HFF-Myc (cell line): ENCODE results near the gene SH3RF3.

ENCODE experiments used
- DNase-seq: peaks from one replicate; pipeline ENCODE4 v3.0.0-alpha.2; 2011; ENCODE audit warnings: low read depth; ENCODE audit errors: extremely low read depth
- H3K4me3 ChIP-seq: replicated peaks from 2 replicates; pipeline ENCODE4 v1.5.1; 2011; ENCODE audit warnings: low read depth, mild to moderate bottlenecking, control low read depth, low read length
- TF ChIP-seq, protein P1 (sequence below): IDR thresholded peaks from 2 replicates; pipeline ENCODE4 v1.5.1; 2012; ENCODE audit warnings: mild to moderate bottlenecking, low read depth, low read length, control low read depth; ENCODE audit errors: missing control alignments

SH3RF3 gene

DNA sequence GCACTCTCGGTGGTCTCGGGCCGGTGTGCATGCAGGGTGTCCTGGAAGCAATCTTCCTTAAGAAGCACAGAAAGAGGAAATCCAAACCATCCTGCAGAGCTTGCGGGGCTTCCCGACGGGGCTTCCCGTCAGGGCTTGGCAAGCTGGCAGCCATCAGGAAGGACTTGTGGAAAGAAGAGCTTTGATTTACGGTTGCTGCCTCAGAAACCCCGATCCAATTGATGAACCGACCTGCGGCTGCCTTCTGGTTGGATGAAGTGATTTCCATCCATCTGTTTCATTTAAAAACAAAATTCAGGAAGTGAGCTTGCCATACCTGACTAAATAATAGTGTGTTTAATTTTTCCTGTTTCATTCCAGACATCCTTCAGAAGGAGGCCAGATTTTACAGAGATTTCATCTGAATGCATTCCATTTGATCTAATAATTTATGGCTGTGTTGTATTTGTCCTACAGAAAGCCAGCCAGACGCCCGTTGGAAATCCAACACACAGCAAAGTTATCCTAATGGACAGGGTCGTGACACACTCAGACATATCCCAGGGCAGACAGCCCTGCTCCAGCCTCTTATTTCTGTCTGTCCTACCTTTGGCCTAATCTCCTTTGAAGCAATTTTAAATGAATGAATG lies 343.4 kb downstream of the SH3RF3 start:
- no peak overlapping the region for H3K4me3 ChIP-seq
- no peak for DNase-seq
- TF ChIP-seq, protein P1, sequence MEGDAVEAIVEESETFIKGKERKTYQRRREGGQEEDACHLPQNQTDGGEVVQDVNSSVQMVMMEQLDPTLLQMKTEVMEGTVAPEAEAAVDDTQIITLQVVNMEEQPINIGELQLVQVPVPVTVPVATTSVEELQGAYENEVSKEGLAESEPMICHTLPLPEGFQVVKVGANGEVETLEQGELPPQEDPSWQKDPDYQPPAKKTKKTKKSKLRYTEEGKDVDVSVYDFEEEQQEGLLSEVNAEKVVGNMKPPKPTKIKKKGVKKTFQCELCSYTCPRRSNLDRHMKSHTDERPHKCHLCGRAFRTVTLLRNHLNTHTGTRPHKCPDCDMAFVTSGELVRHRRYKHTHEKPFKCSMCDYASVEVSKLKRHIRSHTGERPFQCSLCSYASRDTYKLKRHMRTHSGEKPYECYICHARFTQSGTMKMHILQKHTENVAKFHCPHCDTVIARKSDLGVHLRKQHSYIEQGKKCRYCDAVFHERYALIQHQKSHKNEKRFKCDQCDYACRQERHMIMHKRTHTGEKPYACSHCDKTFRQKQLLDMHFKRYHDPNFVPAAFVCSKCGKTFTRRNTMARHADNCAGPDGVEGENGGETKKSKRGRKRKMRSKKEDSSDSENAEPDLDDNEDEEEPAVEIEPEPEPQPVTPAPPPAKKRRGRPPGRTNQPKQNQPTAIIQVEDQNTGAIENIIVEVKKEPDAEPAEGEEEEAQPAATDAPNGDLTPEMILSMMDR = no peak

DNA sequence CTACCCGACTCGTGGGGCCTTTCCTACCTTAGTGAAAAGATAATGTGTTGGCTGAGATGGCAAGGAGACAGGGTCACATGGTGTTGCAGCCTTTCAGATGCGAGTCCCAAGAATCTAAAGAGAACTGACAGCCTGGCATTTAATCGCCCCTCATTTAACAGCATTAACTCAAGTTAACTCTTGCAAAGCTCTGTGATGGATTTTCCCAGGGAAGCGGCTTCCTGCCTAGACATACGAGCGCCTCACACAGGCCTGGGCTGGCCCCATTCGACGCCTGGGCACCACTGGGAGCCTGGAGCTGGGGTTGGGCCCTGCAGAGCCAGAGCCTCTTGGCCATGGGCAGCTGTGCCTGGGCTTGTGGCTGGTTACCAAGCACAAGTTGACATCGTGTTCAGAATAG lies 344.0 kb downstream of the SH3RF3 start:
- TF ChIP-seq, protein P1 = no peak
- H3K4me3 ChIP-seq = no peak overlapping the region
- no peak for DNase-seq

DNA sequence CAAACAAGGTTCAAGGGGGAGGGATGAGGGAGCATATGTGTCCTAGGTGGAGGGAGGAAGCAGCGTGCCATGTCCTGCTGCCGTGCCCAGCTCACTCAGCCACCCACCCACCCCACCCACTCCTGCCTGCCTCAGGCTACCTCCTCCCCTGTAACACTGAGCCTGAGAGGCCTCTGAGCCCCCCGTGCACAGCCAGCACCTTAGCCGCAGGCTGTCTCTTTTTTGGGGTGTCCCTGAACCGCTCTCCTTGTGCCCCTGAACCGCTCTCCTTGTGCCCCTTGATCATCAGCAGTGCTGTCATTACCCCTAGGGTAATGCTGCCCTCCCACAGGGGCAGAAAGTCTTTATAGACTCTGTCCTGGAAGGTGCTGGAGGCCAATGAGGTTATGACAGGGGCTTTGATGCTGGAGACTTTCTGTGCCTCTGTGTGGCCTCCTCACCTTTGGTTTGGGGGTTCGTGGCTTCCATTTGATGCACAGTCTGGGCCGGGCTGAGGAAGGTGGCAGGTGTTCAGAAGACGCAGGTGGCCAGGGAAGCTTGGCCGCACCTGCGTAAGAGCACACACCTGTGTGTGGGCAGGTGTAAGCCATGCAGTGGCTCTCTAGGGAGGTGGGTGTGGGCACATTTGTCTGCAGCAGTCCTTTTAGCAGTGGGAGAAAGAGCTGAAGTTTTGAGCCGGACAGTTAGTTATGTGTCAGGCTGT lies 344.8 kb downstream of the SH3RF3 start:
- TF ChIP-seq, protein P1 = no peak
- DNase-seq = no peak
- no peak overlapping the region for H3K4me3 ChIP-seq

DNA sequence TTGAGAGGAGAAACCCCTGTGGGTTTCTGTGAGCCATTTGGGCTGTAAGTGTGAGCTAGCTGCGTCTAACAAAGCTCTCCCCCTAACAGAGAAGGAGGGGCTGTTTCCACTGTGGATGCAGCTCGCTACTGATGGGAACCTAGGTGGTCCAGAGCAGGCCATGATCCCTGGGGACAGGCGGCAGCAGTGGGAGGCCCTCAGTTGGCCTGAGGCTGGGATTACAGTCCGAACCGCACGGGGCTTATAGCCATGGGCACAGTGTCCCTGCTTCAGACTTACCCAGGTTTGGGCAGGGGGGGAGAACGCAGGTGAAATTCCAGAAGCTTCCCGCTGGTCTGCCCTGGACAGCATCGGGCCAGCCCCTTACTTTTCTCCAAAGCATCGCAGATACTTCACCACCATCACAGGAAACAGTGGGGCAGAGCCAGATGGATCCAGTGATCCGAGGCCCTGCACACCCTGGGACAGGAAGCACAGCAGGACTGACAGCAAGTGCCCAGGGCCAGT lies 345.4 kb downstream of the SH3RF3 start:
- no peak overlapping the region for H3K4me3 ChIP-seq
- TF ChIP-seq, protein P1 = no peak
- no peak for DNase-seq

- no peak for DNase-seq
- TF ChIP-seq, protein P1 = no peak
- no peak overlapping the region for H3K4me3 ChIP-seq
Measured at GRCh38 chr2:109475531-109476210, 346.7 kb downstream of the SH3RF3 start.

DNA sequence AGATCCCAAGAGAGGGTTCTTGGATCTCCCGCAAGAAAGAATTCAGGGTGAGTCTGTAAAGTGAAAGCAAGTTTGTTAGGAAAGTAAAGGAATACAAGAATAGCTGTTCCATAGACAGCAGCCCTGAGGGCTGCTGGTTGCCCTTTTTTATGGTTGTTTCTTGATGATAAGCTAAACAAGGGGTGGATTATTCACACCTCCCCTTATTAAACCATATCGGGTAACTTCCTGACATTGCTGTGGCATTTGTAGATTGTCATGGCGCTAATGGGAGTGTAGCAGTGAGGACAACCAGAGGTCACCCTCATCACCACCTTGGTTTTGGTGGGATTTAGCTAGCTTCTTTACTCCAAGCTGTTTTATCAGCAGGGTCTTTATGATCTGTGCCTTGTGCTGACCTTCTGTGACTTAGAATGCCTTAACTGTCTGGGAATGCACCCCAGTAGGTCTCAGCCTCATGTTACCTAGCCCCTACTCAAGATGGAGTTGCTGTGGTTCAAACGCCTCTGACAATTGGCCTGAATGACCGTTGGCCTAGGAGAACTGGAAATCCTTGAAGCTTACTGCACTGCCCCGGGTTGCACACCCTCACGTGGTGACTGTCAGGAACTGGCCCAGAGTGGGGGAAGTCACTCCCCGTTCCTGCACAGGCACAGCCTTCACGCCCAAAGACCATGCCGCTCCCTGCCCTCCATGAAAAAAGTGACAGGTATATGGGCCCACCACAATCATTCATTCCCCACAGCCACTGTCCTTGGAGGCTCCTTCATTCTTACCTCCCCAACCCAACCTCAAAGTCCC lies 347.8 kb downstream of the SH3RF3 start:
- no peak for DNase-seq
- TF ChIP-seq, protein P1 = no peak

More for the DNA sequence above, 347.8 kb downstream of the SH3RF3 start:
- H3K4me3 ChIP-seq = no peak overlapping the region
